OCI-LY3 (cell line): ENCODE data around the gene DYNC2I2.

Source experiments
- H2AFZ ChIP-seq: fragments of 200-600, 300-600 bp; shearing (Covaris generic); 2 replicates; pipeline ENCODE4 v1.6.0; 2014; ENCODE audit warnings: antibody characterized with exemption, low read depth, low read length
- H3K27ac ChIP-seq: fragments of 200-600, 300-600 bp; sonication (generic); 2 replicates; pipeline ENCODE4 v1.5.1; 2014; ENCODE audit warnings: mild to moderate bottlenecking, low read length, moderate library complexity, mixed read lengths
- H3K27me3 ChIP-seq: fragments of 200-600, 300-600 bp; sonication (generic); 2 replicates; pipeline ENCODE4 v1.6.1; 2014; ENCODE audit warnings: low read depth, low read length, mixed read lengths
- H3K36me3 ChIP-seq: fragments of 200-600, 300-600 bp; sonication (generic); replicated peaks from 2 replicates; pipeline ENCODE3; 2014; ENCODE audit warnings: low read depth, low read length, mixed read lengths
- H3K4me1 ChIP-seq: fragments of 300-600, 200-600 bp; sonication (generic); 2 replicates; pipeline ENCODE4 v1.6.1; 2014; ENCODE audit warnings: low read length, mixed read lengths
- H3K4me2 ChIP-seq: fragments of 200-600, 300-600 bp; sonication (generic); 2 replicates; pipeline ENCODE4 v1.6.1; 2014; ENCODE audit warnings: low read length, mixed read lengths
- H3K4me3 ChIP-seq: fragments of 300-600, 200-600 bp; sonication (generic); 2 replicates; pipeline ENCODE4 v1.5.1; 2014; ENCODE audit warnings: antibody characterized with exemption, mild to moderate bottlenecking, low read length, moderate library complexity
- H3K79me2 ChIP-seq: fragments of 300-600, 200-600 bp; shearing (Covaris generic); 2 replicates; pipeline ENCODE4 v1.6.1; 2014; ENCODE audit warnings: mild to moderate bottlenecking, low read length, mixed read lengths
- H3K9ac ChIP-seq: fragments of 300-600, 200-600 bp; shearing (Covaris generic); 2 replicates; pipeline ENCODE4 v1.6.0; 2014; ENCODE audit warnings: mild to moderate bottlenecking, low read length, moderate library complexity
- H3K9me3 ChIP-seq: fragments of 200-600, 300-600 bp; shearing (Covaris generic); 2 replicates; pipeline ENCODE4 v1.6.1; 2014; ENCODE audit warnings: low read length, mixed read lengths; ENCODE audit not compliant: insufficient read depth
- H4K20me1 ChIP-seq: fragments of 200-600, 300-600 bp; sonication (generic); 2 replicates; pipeline ENCODE4 v1.6.1; 2016; ENCODE audit warnings: low read length, mixed read lengths; ENCODE audit not compliant: insufficient read depth
- EZH2phosphoT487 ChIP-seq: fragments of 200-600 bp; shearing (Covaris generic); IDR thresholded peaks from 2 replicates; pipeline ENCODE4 v1.6.1; 2018; ENCODE audit warnings: antibody characterized with exemption, mixed run types, low read depth
- TF ChIP-seq, protein P1 (sequence below): fragments of 200-600, 300-600 bp; sonication (generic); IDR thresholded peaks from 2 replicates; pipeline ENCODE4 v1.5.1; 2014; ENCODE audit warnings: antibody characterized with exemption, low read length, low read depth

DYNC2I2 gene

DNA sequence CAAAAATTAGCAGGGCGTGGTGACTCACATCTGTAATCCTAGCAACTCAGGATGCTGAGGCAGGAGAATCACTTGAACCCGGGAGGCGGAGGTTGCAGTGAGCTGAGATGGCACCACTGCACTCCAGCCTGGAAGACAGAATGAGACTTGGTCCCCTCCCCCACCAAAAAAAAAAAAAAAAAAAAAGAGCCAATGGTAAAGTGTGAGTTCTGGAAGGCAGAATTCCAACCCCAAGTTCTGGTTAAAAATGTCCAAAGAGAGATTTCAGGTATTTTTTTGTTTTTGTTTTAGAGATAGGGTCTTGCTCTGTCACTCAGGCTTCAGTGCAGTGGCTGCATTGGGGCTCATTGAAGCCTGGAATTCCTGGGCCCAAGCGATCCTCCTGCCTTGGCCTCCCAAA, 30.8 kb upstream of the DYNC2I2 start:
- H3K4me2 ChIP-seq, result peak overlapping the region; percentile 91
- H3K4me3 ChIP-seq, result peak overlapping the region; percentile 91
- H3K36me3 ChIP-seq, result peaks cover 32% of the 10 kb centered on the region
- TF ChIP-seq, protein P1, sequence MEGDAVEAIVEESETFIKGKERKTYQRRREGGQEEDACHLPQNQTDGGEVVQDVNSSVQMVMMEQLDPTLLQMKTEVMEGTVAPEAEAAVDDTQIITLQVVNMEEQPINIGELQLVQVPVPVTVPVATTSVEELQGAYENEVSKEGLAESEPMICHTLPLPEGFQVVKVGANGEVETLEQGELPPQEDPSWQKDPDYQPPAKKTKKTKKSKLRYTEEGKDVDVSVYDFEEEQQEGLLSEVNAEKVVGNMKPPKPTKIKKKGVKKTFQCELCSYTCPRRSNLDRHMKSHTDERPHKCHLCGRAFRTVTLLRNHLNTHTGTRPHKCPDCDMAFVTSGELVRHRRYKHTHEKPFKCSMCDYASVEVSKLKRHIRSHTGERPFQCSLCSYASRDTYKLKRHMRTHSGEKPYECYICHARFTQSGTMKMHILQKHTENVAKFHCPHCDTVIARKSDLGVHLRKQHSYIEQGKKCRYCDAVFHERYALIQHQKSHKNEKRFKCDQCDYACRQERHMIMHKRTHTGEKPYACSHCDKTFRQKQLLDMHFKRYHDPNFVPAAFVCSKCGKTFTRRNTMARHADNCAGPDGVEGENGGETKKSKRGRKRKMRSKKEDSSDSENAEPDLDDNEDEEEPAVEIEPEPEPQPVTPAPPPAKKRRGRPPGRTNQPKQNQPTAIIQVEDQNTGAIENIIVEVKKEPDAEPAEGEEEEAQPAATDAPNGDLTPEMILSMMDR, result no peak
- no peak for TF ChIP-seq EZH2phosphoT487
- H3K79me2 ChIP-seq, result peaks cover 96% of the 10 kb centered on the region
- H4K20me1 ChIP-seq, result peaks cover 18% of the 10 kb centered on the region
- H3K4me1 ChIP-seq, result peaks cover 50% of the 10 kb centered on the region
- no peaks in the 10 kb centered on the region for H3K9me3 ChIP-seq
- no peaks in the 10 kb centered on the region for H3K27me3 ChIP-seq
- H3K9ac ChIP-seq, result peak overlapping the region; percentile 100; the same call in 1 of the 2 replicates
- peak overlapping the region; percentile 89 for H3K27ac ChIP-seq
- H2AFZ ChIP-seq, result no peak overlapping the region

- Histone ChIP-seq H3K4me1 (peaks cover 52% of the 10 kb centered on the region), H3K4me2 (peak overlapping the region; percentile 91), H3K79me2 (peaks cover 92% of the 10 kb centered on the region), H3K9me3 (no peaks in the 10 kb centered on the region), H3K36me3 (peaks cover 22% of the 10 kb centered on the region), H4K20me1 (peaks cover 8% of the 10 kb centered on the region), H3K4me3 (peak overlapping the region; percentile 91), H3K27me3 (no peaks in the 10 kb centered on the region), H3K9ac (peak overlapping the region; percentile 100), H2AFZ (no peak overlapping the region), H3K27ac (peak overlapping the region; percentile 89)
- TF ChIP-seq EZH2phosphoT487, result no peak
- TF ChIP-seq, protein P1, result no peak
Observed at GRCh38 chr9:128685636-128686489, 29.2 kb upstream of the DYNC2I2 start.

GRCh38 chr9:128684325-128685199, 27.9 kb upstream of the DYNC2I2 start:
- peaks cover 79% of the 10 kb centered on the region for H3K79me2 ChIP-seq
- H3K27ac ChIP-seq, result peak overlapping the region; percentile 89

More at GRCh38 chr9:128684325-128685199, 27.9 kb upstream of the DYNC2I2 start:
- H4K20me1 ChIP-seq, result no peaks in the 10 kb centered on the region
- H3K9me3 ChIP-seq, result no peaks in the 10 kb centered on the region
- H3K27me3 ChIP-seq, result no peaks in the 10 kb centered on the region
- peak overlapping the region; percentile 100 for H3K9ac ChIP-seq
- TF ChIP-seq, protein P1, result no peak
- TF ChIP-seq EZH2phosphoT487, result no peak
- no peak overlapping the region for H2AFZ ChIP-seq
- H3K4me1 ChIP-seq, result peaks cover 52% of the 10 kb centered on the region
- peaks cover 13% of the 10 kb centered on the region for H3K36me3 ChIP-seq
- H3K4me2 ChIP-seq, result peak overlapping the region; percentile 91
- H3K4me3 ChIP-seq, result peak overlapping the region; percentile 91
